GM18498 (cell line): ENCODE results near the gene MT1A.
"Not testable (repeated sequence)": the region's sequence is repeated elsewhere in the genome, so short reads cannot be mapped to it uniquely, and the experiment has no call there.

Source experiments
- ATAC-seq: cut with Tn5 transposase; IDR thresholded peaks from one replicate; pipeline ENCODE4 v1.9.1; 2021; ENCODE audit warnings: mild to moderate bottlenecking, moderate library complexity; ENCODE audit not compliant: unreplicated experiment

Gene MT1A

GRCh38 chr16:56652600-56652999 lies 14.1 kb downstream of the MT1A start:
- ATAC-seq: no peak

- ATAC-seq: no peak
Observed at GRCh38 chr16:56653218-56653617, 14.8 kb downstream of the MT1A start.

- no peak for ATAC-seq
Observed at GRCh38 chr16:56657555-56658326, 19.3 kb downstream of the MT1A start, which contains the start of gene MT1F. Gene MT1F (plus strand): TSS chr16:56657959. CDS start chr16:56658059, 100 bp downstream.

- ATAC-seq: no peak
Observed at GRCh38 chr16:56658327-56658875, 19.9 kb downstream of the MT1A start.

- no peak for ATAC-seq
Observed at GRCh38 chr16:56662357-56663354, 24.2 kb downstream of the MT1A start.

GRCh38 chr16:56664506-56664905 lies 26.0 kb downstream of the MT1A start:
- ATAC-seq: no peak

- ATAC-seq: not testable (repeated sequence)
Observed at GRCh38 chr16:56665286-56666261, 27.1 kb downstream of the MT1A start.

GRCh38 chr16:56667581-56668571 lies 29.4 kb downstream of the MT1A start, which contains the start of gene MT1G:
Gene MT1G (minus strand): TSS chr16:56668065. CDS start chr16:56667993, 72 bp downstream.
- ATAC-seq: no peak

- no peak for ATAC-seq
Observed at GRCh38 chr16:56669005-56669839, 30.8 kb downstream of the MT1A start, which contains the start of gene MT1H. Gene MT1H (plus strand): TSS chr16:56669814. CDS start chr16:56669885, 71 bp downstream.

GRCh38 chr16:56669840-56670619 lies 31.6 kb downstream of the MT1A start:
- ATAC-seq: no peak

GRCh38 chr16:56670620-56670934 lies 32.1 kb downstream of the MT1A start:
- no peak for ATAC-seq

- not testable (repeated sequence) for ATAC-seq
Observed at GRCh38 chr16:56671691-56672090, 33.2 kb downstream of the MT1A start.

GRCh38 chr16:56672171-56672570 lies 33.7 kb downstream of the MT1A start:
- not testable (repeated sequence) for ATAC-seq

- no peak for ATAC-seq
Observed at GRCh38 chr16:56672761-56673536, 34.5 kb downstream of the MT1A start.

- ATAC-seq: no peak
Observed at GRCh38 chr16:56673921-56674320, 35.5 kb downstream of the MT1A start.

- not testable (repeated sequence) for ATAC-seq
Observed at GRCh38 chr16:56674570-56674969, 36.1 kb downstream of the MT1A start.
